Suppressor macrophage treated with lipopolysaccharide for 4 hours (primary cell): ENCODE measurements around the gene ADGRF4.

Source experiments
- DNase-seq: peaks from one replicate; pipeline ENCODE4 v3.0.0-alpha.2; 2020

ADGRF4 gene

DNA sequence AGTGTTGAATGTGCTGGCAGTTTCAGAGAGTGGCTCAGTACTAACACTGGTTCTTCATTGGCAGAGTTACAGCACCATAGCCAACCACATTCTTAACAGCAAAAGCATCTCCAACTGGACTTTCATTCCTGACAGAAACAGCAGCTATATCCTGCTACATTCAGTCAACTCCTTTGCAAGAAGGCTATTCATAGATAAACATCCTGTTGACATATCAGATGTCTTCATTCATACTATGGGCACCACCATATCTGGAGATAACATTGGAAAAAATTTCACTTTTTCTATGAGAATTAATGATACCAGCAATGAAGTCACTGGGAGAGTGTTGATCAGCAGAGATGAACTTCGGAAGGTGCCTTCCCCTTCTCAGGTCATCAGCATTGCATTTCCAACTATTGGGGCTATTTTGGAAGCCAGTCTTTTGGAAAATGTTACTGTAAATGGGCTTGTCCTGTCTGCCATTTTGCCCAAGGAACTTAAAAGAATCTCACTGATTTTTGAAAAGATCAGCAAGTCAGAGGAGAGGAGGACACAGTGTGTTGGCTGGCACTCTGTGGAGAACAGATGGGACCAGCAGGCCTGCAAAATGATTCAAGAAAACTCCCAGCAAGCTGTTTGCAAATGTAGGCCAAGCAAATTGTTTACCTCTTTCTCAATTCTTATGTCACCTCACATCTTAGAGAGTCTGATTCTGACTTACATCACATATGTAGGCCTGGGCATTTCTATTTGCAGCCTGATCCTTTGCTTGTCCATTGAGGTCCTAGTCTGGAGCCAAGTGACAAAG lies 17.0 kb upstream of the ADGRF4 start:
- no peak for DNase-seq

DNA sequence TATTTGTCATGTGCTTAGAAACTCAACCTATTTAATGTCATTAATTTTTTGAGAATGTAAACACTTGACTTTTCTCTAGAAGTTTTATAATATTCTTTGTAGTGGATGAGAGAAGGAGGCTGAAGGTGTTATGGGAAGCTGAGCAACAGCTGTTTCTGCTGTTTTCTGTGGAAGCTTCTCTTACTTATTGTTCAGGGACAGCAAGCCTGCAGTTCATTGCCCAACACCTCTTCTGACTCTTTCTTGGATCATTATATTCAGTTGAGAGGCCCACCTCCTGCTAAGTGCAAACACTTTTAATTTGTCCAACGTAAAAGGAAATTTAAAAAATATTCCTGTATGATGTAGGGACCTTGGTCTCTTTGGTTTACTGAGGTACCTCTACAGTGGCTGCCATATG lies 12.0 kb upstream of the ADGRF4 start:
- DNase-seq, result no peak

DNA sequence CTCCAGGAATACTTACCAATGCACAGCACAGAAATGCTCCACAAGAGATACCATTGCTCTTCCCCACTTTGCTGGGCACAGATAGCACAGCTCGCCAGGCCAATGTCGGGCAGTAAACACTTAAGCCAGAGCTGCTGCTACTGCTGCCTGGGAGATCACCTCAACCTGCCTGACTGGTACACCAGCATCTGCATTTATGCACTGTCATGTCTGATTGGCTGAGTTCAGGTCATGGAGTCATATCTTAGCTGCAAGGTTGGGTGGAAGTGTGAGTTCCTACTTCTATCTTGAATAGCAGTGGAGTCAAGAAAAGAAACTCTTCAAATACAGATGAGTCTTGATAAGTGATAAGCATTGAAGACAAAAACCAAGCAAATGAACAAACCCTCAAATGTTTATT lies 10.9 kb upstream of the ADGRF4 start:
- DNase-seq, result no peak

DNA sequence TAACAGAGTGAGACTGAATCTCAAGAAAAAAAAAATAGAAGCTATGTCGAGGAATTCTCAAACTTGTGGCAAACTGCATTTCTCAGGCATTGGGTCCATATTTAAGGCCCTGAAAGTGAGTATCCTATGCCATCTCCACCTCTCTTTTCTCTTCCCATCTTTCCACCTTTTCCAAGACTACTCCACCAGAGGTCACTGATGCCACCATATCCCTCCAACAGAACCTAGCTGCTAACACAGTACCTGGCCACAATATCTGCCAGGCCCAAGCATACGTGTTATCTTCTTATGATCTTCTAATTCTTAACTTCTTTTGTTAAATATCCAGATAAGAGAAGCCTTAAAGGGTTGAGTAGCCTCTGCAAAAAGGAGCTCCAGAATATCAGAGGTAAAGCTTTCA lies 8.2 kb upstream of the ADGRF4 start:
- DNase-seq, result no peak

DNA sequence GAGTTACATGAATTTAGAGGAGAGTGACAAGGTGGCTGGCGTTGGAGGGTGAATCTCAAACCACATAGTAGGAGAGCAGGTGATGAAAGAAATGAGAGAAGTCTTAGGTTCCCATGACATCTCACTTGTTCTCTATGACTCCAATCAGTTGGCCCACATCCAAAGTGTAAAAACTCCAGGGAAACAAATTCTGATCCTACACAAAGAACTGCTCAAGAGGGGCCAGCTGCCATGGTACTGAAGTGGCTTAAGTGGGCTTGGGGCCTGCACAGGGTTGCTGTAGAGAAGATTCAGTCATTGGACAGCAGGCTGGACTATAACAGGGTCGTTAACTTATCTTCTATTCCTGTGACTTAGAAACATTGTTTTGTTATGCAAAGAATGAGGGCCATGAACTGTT lies 7.6 kb upstream of the ADGRF4 start:
- DNase-seq, result no peak

DNA sequence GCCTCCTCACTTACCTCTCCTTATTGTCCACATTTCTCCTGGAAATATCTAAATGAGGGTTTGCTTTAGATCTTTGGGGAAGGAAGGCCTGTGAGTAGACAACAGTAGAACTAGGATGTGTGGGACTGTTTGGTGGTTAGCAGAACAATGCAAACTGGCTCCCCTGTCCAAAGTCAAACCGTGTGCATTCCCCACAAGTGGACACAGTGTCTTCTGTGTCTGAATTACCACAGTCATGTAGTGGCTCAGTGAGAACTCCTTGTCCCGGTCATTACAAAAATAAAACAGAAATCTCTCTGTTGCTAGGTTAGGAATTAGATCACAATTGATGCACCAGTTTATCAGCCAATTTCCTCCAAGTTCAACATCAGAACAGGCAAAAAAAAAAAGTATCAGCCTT lies 455 bp upstream of the ADGRF4 start:
- DNase-seq, result no peak

DNA sequence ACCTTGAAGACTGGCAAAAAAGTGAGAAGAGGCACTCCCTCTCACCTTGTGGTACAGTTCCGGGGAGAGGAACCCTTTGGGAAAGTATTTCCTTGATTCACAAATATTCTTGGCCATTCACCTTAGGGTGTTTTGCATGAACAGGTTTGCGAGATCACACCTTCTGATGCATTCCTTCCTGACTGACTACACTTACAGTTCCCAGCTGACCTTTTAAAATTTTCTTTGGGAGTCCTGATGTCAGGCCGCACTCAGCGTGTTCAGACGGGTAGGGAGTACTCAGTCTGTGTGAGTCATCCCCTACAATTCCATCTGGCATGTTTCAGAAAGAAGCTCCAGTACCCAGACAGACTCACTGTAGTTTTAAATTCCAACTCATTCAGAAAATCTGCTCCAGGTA lies 1.7 kb downstream of the ADGRF4 start:
- DNase-seq, result no peak

DNA sequence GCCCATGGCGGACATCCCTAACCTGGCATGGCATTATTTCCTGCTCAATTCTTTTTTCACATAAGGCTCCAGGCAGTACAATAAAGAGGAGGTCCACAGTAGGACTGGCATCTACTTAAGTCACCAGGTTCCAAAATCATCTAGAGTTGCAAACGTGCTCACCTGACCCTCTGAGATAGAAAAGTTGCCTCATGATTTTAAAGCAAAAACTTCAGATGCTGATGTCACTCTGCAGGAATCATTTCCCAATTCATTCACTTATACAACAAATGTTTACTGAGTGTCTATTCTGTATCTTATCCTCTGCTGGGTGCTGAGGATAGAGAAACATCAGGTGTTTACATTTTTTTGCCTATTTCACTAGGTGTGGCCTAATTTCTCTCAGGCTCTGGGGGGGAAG lies 2.2 kb downstream of the ADGRF4 start:
- DNase-seq, result no peak

DNA sequence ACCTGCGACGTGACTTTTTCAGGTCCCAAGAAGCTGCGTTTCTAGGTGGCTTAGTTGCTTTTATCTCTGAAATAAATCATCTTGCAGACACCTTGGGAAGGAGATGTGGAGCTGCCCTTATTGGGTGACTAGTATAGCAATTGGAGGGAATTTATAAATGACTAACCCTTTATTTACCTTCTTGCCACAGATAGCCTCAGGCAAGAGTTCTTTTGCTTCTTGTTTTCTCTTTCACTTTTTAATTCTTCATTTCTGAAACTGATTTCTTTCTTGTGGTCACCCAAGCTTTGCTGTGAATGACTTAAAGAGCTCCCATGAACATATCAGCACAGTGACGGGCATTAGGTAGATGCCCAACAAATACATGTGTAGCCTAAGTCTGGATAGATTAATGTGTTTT lies 3.0 kb downstream of the ADGRF4 start:
- DNase-seq, result no peak

DNA sequence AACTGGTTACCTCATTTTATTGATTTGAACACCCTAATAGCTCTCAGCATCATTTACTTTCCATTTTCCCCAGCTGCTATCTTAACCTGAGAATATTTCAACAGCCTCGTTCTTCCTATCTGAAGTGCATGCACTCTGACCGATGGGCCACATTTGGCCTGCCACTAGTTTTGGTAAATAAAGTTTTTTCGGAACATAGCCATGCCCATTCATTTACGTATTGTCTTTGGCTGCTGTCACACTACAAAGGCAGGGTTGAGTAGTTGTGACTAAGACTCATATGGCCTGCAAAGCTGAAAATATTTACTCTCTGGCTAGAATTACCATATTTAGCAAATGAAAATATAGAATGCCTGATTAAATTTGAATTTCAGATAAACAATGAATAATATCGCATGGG lies 10.8 kb downstream of the ADGRF4 start:
- DNase-seq, result no peak

DNA sequence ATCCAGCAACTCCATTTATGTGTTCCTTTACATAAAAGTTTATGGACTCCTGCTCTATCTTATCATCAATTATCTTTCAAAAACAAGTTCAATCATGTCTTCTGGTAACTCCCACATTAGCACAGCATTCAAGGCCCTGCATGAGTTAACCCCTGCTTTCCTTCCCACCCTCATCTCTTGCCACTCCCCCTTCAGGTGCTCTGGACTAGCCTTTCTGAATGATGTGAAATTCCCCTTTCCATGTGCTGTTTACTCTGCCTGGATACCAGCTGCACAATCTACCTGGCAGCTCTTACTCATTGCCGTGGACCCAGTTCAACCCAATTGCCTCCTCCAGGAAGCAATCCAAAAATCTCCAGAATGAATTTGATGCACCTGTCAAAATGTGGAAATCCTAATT lies 11.9 kb downstream of the ADGRF4 start:
- DNase-seq, result no peak

DNA sequence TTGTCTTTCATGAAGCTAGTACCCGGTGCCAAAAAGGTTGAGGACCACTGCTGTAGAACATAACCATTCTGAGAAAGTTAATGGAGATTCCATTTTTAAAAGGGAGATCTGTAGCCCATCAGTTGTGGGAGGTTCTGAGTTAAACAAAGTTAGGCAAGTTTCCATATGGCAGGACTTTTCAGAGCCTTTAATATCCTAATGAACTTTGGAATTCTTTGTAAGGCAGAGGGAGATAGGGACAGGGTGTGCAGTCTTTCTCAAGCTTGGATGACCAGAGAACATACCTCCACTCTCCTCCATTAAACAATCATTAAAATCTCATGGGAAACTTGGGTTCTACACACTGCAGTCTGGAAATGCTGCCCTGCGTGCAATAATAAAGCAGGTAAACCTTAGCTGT lies 14.8 kb downstream of the ADGRF4 start:
- no peak for DNase-seq

DNA sequence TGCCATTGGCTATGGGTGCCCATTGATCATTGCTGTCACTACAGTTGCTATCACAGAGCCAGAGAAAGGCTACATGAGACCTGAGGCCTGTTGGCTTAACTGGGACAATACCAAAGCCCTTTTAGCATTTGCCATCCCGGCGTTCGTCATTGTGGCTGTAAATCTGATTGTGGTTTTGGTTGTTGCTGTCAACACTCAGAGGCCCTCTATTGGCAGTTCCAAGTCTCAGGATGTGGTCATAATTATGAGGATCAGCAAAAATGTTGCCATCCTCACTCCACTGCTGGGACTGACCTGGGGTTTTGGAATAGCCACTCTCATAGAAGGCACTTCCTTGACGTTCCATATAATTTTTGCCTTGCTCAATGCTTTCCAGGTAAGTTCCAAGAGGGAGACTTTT lies 16.4 kb downstream of the ADGRF4 start:
- no peak for DNase-seq

DNA sequence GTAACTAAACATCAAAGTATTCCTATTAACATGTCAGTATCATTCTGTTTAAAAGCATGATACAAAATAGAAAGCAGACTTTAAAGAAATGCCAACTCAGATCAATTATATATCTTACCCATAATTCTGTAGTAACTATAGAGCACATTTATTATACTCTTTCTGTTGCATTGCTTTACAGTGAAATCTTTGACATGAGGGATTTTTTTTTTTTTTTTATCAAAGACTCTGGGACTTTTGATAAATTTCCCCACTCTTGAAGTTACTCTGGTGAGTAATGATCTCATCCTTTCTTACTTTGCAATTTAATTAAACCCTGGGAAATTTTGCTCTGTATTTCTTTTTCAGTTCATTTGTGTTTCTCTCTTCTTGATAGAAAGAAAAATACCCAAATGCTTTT lies 17.4 kb downstream of the ADGRF4 start:
- peak; percentile 3 for DNase-seq

DNA sequence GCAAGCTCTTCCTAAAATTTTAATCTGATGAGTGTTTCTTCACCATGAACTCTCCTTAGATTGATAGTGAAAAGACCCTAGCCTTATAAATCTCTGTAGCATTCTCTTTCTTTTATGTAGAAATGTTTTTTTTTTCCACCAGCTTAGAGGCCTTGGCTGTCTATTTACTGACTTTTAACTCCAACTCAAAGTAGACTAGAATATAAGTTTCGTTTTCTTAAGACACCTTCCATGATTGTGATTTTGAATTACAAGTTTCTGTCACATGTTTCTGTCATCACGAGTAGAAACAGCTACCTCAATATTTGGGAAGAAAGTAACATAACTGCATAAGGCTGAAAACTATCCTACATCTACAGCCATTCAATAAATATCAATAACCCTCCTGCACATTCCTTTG lies 17.8 kb downstream of the ADGRF4 start:
- DNase-seq, result no peak

DNA sequence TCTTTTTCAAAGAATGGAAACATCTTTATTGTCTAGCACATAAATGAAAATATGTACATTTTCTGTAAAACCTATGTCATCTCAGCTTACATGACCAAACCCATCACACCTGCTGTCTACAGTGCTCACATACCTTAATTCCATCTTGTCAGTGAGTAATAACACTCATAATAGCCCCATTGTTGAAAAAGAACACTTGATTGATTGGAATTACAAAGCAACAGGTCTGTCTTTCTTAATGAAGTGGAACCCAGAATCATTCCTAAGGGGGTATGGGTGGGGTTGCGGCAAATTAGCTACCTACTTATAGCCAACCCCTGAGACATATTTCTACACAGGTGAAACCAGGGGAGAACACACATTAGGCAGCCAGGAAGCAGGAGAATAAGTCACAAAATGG lies 20.2 kb downstream of the ADGRF4 start:
- DNase-seq, result no peak

DNA sequence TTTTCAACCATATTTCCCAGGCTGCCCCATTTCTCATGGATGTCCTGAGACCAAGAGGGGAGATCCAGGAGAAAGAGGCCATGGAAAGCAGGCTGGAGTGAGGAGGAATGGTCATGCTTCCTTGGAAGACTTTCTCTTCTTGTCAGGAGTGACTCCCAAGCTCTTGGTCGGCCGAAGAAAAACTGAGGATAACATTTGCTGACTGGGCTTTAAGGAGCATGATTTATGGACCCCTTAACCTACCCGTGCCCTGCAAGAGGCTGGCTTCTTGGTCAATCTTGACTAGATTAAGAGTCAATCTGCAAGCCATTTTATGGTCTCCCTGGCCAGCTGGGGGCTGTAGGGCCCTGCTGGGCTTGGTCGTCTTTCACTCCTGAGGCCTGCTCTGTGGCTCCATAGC lies 22.8 kb downstream of the ADGRF4 start:
- DNase-seq, result no peak

DNA sequence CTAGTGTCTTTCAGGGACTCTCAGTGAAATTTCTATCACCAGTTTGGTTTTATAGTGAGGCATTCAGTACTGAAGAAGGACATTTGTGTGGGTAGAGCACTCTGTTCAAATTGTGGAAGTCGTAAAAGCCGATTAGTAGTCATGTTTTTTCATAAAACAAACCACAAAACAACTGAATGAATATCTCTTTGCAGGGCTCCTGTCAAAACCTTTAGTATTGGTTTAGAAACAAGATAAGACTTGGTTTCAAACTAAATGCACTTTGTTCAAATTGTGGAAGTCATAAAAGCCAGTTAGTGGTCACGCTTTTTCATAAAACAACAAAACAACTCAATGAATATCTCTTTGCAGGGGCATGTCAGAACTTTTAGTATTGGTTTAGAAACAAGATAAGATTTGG lies 23.8 kb downstream of the ADGRF4 start:
- no peak for DNase-seq

DNA sequence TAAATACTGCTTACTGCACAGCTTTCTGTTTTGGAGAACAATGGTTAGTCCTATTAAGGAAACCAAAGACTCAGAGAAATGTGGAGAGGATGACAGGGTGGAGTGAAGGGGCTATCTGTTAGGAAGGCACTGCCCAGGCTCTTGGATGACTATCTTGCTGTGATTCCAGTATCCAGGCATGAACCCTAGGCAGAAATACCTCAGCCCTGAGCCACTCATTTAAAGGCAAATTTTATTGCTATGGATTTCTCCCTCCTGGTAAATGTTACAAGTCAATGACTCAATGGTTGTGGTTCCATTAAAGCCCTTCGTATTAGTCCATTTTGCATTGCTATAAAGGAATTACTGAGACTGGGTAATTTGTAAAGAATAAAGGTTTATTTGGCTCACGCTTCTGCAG lies 25.9 kb downstream of the ADGRF4 start:
- DNase-seq, result no peak

DNA sequence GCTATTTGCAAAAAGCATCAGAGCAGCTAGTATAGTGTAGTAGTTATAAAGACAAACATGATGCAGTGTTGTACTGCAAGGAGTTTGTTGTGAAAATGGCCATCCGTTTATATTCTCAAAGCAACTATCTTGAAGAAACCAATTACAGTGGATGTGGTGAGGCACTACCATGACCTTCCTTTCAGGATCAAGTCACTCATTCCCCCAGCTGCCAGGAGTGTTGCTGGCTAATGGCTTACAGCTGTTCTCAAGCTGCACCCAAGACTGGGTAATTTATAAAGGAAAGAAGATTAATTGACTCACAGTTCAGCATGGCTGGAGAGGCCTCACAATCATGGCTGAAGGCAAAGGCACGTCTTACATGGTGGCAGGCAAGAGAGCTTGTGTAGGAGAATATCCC lies 29.0 kb downstream of the ADGRF4 start:
- DNase-seq, result no peak

DNA sequence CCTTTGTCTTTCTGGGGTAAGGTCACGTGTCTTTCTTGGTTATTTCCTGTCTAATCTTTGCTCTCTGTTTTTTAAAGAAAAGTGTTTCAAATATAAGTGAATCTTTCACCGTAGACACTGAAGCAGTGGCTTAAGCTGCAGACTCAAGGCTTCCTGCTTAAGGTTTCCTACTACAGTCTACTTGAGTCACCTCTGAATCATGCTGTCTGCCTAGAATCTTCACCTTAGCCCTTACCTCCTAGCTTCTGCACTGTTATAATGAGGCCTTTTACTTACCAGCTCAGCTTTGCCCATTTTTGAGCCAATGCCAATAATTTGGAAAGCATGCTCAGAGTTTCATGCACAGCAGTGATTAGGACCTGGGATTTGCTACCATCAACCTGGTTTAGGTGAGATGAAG lies 30.6 kb downstream of the ADGRF4 start:
- DNase-seq, result no peak

DNA sequence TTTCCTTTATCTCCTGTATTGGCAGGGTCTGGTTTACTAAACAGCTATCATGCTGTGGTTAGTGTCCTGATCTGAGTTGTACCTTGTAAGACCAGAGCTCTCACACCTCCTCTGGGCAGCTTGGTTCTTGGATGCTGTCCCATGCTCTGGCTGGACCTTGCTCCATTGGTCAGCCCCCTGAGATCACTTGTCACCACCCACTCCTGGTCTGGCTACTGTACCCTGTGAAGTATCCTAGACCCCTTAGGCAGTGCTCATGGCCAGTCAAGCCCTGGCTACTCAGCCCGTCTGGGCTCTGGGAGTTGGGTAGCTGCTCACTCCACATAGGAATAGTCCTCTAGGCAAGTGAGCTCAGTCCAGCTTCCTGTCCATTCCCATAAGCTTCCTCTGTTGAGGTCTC lies 31.1 kb downstream of the ADGRF4 start:
- DNase-seq, result no peak

DNA sequence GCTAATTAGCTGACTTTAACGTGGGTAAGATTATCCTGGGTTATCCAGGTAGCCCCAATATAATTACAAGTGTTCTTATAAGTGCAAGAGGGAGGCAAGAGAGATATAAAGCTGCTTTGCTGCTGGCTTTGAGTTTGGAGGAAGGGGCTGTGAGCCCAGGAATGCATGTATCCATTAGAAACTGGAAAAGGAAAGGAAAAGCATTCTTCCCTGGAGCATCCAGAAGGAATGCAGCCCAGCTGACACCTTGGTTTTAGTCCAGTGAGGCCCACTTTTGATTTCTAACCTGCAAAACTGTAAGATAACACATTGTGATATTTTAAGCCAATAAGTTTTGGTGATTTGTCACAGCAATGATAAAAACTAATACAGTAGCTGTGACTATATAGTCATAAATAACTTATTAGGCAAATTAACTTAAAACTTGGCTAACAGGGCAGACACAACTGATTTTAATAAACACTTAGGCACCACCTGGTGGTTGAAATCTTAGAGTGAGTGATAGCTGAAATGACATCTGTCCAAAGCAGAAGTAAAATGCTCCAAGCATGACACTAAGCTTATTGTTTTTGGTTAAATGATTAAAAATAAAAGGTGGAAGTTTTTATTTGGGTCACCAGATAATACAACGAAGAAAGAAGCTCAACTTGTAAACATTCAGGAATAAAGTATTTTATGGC lies 35.6 kb downstream of the ADGRF4 start:
- DNase-seq, result peak; percentile 29

DNA sequence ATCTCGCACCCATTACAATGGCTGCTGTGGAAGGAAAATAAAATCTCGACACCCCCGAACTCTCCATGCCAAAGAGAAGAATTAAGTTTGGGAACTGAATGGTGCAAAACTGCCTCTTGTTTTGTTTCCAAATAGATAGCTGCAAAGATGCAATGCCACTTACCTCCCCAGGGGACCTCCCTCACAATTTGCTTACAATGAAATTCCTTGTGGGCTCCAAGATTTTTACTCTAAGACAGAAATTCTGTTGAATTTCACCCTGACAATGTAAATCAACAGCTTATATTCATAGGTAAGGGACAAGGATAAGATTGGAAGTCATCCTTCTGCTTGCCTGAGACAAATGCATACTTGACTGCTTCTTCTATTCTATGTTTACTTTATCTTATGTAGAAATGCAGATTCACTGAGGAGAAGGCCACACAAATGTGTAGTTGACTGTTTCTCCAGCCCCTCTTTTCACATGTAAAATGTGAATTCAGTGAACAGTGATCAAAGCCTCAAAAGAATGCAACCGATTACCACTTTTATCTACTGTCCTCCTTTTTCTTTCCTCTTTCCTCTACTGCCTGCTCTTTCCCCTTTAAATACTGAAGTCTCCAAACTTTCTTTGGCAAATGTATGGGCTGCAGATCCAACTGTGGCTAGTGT lies 36.6 kb downstream of the ADGRF4 start:
- DNase-seq, result no peak
